HG03025 (cell line): ENCODE results near the gene GPR65.
A peak's percentile ranks its signal among the peaks of the same experiment; 100 is the strongest.

Source experiments
- ATAC-seq: cut with Tn5 transposase; IDR thresholded peaks from one replicate; pipeline ENCODE4 v1.9.1; 2021; ENCODE audit warnings: mild to moderate bottlenecking, moderate library complexity; ENCODE audit not compliant: unreplicated experiment, low FRiP score

Gene GPR65

GRCh38 chr14:88005050-88005481 is at the start of gene GPR65:
GPR65 (plus strand) TSS chr14:88005135; CDS start chr14:88010848, 5,713 bp downstream.
- peak; percentile 55 for ATAC-seq

- no peak for ATAC-seq
These were observed 49.4 kb upstream of the GPR65 start for GRCh38 chr14:87955501-87955900.

GRCh38 chr14:87960013-87960787 is 44.7 kb upstream of the GPR65 start:
- ATAC-seq: no peak

GRCh38 chr14:87961246-87961645 is 43.7 kb upstream of the GPR65 start:
- no peak for ATAC-seq

GRCh38 chr14:87966816-87967215 is 38.1 kb upstream of the GPR65 start:
- ATAC-seq: no peak

- no peak for ATAC-seq
These were observed 37.4 kb upstream of the GPR65 start for GRCh38 chr14:87967496-87967895.

GRCh38 chr14:87971010-87971409 is 33.9 kb upstream of the GPR65 start:
- ATAC-seq: peak; percentile 98

- no peak for ATAC-seq
These were observed 29.3 kb upstream of the GPR65 start for GRCh38 chr14:87975636-87976035.

- no peak for ATAC-seq
These were observed 25.2 kb upstream of the GPR65 start for GRCh38 chr14:87979689-87980088.

- no peak for ATAC-seq
These were observed 15.5 kb upstream of the GPR65 start for GRCh38 chr14:87989221-87989955.

- ATAC-seq: no peak
These were observed 15.0 kb upstream of the GPR65 start for GRCh38 chr14:87989956-87990299.

GRCh38 chr14:87990682-87991081 is 14.3 kb upstream of the GPR65 start:
- ATAC-seq: no peak

- ATAC-seq: no peak
These were observed 12.6 kb upstream of the GPR65 start for GRCh38 chr14:87992346-87992717.

GRCh38 chr14:87992718-87993628 is 12.0 kb upstream of the GPR65 start, which contains the start of gene GALC:
GALC (minus strand) TSS chr14:87993182; CDS start chr14:87993164, 18 bp downstream.
- peak; percentile 87 for ATAC-seq

- no peak for ATAC-seq
These were observed 10.0 kb upstream of the GPR65 start for GRCh38 chr14:87994974-87995373.

GRCh38 chr14:87995500-87996290 is 9.2 kb upstream of the GPR65 start:
- ATAC-seq: no peak

- no peak for ATAC-seq
These were observed 8.7 kb upstream of the GPR65 start for GRCh38 chr14:87996291-87996592.

- no peak for ATAC-seq
These were observed 6.5 kb upstream of the GPR65 start for GRCh38 chr14:87998482-87998881.

- ATAC-seq: no peak
These were observed 5.7 kb upstream of the GPR65 start for GRCh38 chr14:87999277-87999676.

- no peak for ATAC-seq
These were observed 2.4 kb upstream of the GPR65 start for GRCh38 chr14:88002421-88003075.
